Retinal pigment epithelial cell (primary cell): ENCODE data around the gene FAM107B.
"Not testable (repeated sequence)": the region's sequence is repeated elsewhere in the genome, so short reads cannot be mapped to it uniquely, and the experiment has no call there.

Source experiments
- DNase-seq: peaks from one replicate; pipeline ENCODE4 v3.0.0-alpha.2; 2010; ENCODE audit warnings: low read depth
- H3K4me3 ChIP-seq: 2 replicates; pipeline ENCODE4 v1.5.1; 2011; ENCODE audit warnings: mild to moderate bottlenecking, low read length, control low read depth, moderate library complexity
- CTCF ChIP-seq: conservative IDR thresholded peaks from 2 replicates; pipeline ENCODE4 v1.5.1; 2011; ENCODE audit warnings: low read depth, low read length, control low read depth, inconsistent platforms

Gene FAM107B

GRCh38 chr10:14712991-14713424 lies 61.7 kb downstream of the FAM107B start:
- DNase-seq: peak; percentile 95
- H3K4me3 ChIP-seq: no peak overlapping the region
- no peak for TF ChIP-seq CTCF

- DNase-seq: not testable (repeated sequence)
Measured at GRCh38 chr10:14709344-14709743, 65.4 kb downstream of the FAM107B start.

GRCh38 chr10:14707481-14707880 lies 67.2 kb downstream of the FAM107B start:
- no peak for DNase-seq
- H3K4me3 ChIP-seq: no peak overlapping the region
- no peak for TF ChIP-seq CTCF

More at GRCh38 chr10:14709344-14709743, 65.4 kb downstream of the FAM107B start:
- H3K4me3 ChIP-seq: not testable (repeated sequence)

- no peak overlapping the region for H3K4me3 ChIP-seq
- DNase-seq: peak; percentile 13
- no peak for TF ChIP-seq CTCF
Measured at GRCh38 chr10:14705548-14706230, 69.0 kb downstream of the FAM107B start.

- no peak for TF ChIP-seq CTCF
- no peak for DNase-seq
- H3K4me3 ChIP-seq: no peak overlapping the region
Measured at GRCh38 chr10:14703631-14704001, 71.1 kb downstream of the FAM107B start.

- DNase-seq: no peak
- no peak overlapping the region for H3K4me3 ChIP-seq
- TF ChIP-seq CTCF: no peak
Measured at GRCh38 chr10:14701466-14701865, 73.2 kb downstream of the FAM107B start.

GRCh38 chr10:14700546-14700945 lies 74.2 kb downstream of the FAM107B start:
- H3K4me3 ChIP-seq: no peak overlapping the region
- DNase-seq: no peak
- TF ChIP-seq CTCF: no peak
